ENCODE measurements around the gene CIB4. TPM values are rescaled to one million over a fixed set of nuclear protein-coding genes. Genes with fewer than 3 reads are reported as not detected.

The CIB4 gene
- total RNA-seq, 1 experiment from 2014 or later: not detected

- no peaks in the 10 kb centered on the region for H3K9me2 ChIP-seq (ENCODE audit: insufficient read depth)
- no peaks in the 10 kb centered on the region for H3K9me3 ChIP-seq (ENCODE audit: insufficient read depth, low read depth)
- POLR2A ChIA-PET (ENCODE audit: unreplicated experiment): no interaction called here
- no peak for TF ChIP-seq EZH2 (IDR thresholded peaks at IDR 0.05; ENCODE audit: low read depth)
- TF ChIP-seq, protein P1, sequence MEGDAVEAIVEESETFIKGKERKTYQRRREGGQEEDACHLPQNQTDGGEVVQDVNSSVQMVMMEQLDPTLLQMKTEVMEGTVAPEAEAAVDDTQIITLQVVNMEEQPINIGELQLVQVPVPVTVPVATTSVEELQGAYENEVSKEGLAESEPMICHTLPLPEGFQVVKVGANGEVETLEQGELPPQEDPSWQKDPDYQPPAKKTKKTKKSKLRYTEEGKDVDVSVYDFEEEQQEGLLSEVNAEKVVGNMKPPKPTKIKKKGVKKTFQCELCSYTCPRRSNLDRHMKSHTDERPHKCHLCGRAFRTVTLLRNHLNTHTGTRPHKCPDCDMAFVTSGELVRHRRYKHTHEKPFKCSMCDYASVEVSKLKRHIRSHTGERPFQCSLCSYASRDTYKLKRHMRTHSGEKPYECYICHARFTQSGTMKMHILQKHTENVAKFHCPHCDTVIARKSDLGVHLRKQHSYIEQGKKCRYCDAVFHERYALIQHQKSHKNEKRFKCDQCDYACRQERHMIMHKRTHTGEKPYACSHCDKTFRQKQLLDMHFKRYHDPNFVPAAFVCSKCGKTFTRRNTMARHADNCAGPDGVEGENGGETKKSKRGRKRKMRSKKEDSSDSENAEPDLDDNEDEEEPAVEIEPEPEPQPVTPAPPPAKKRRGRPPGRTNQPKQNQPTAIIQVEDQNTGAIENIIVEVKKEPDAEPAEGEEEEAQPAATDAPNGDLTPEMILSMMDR (conservative IDR thresholded peaks at IDR 0.05): no peak
- H3F3A ChIP-seq (ENCODE audit: insufficient read depth, low read depth): peaks cover 12% of the 10 kb centered on the region; the same call in 1 of the 2 replicates
- BruUV-seq (replicated peaks): no TSS peak
- intact Hi-C loops (cut with micrococcal nuclease; ENCODE audit: unreplicated experiment): no loop called here
- peaks cover 33% of the 10 kb centered on the region for H3K4me1 ChIP-seq (replicated peaks; ENCODE audit: insufficient read depth)
- no peak for DNase-seq
- no peaks in the 10 kb centered on the region for H3K79me2 ChIP-seq (ENCODE audit: low read depth)
- H4K20me1 ChIP-seq (ENCODE audit: insufficient read depth): no peaks in the 10 kb centered on the region
- H3K27me3 ChIP-seq (ENCODE audit: insufficient read depth, low read depth): no peaks in the 10 kb centered on the region
- H3K4me3 ChIP-seq: no peak overlapping the region
- H2AFZ ChIP-seq: no peak overlapping the region
- H3K4me2 ChIP-seq: no peak overlapping the region
- no peaks in the 10 kb centered on the region for H3K36me3 ChIP-seq (ENCODE audit: low read depth)
- H3K27ac ChIP-seq: no peak overlapping the region
- CTCF ChIA-PET: no interaction called here
These were observed 33.0 kb upstream of the CIB4 start for GRCh38 chr2:26674002-26674751.

GRCh38 chr2:26672818-26673393, 31.7 kb upstream of the CIB4 start:
- DNase-seq: no peak
- Histone ChIP-seq H3K27me3 (ENCODE audit: insufficient read depth, low read depth) (no peaks in the 10 kb centered on the region), H3K4me1 (replicated peaks; ENCODE audit: insufficient read depth) (peaks cover 28% of the 10 kb centered on the region), H3K36me3 (ENCODE audit: low read depth) (no peaks in the 10 kb centered on the region), H2AFZ (no peak overlapping the region), H3K27ac (no peak overlapping the region), H3K9me3 (ENCODE audit: insufficient read depth, low read depth) (no peaks in the 10 kb centered on the region), H3K9me2 (ENCODE audit: insufficient read depth) (no peaks in the 10 kb centered on the region), H3K4me3 (no peak overlapping the region), H3F3A (ENCODE audit: insufficient read depth, low read depth) (peaks cover 12% of the 10 kb centered on the region; the same call in 1 of the 2 replicates), H3K4me2 (no peak overlapping the region), H4K20me1 (ENCODE audit: insufficient read depth) (no peaks in the 10 kb centered on the region), H3K79me2 (ENCODE audit: low read depth) (no peaks in the 10 kb centered on the region)
- TF ChIP-seq EZH2 (IDR thresholded peaks at IDR 0.05; ENCODE audit: low read depth): no peak
- TF ChIP-seq, protein P1 (conservative IDR thresholded peaks at IDR 0.05): no peak
- intact Hi-C loops (cut with micrococcal nuclease; ENCODE audit: unreplicated experiment): no loop called here
- ChIA-PET POLR2A (ENCODE audit: unreplicated experiment) (interaction anchor here (0.5 kb wide), 1 partner anchor 522 kb away, joined by 4 read pairs; no protein-coding TSS in a partner anchor), CTCF (no interaction called here)
- no TSS peak for BruUV-seq (replicated peaks)

- BruUV-seq (replicated peaks): no TSS peak
- TF ChIP-seq, protein P1 (conservative IDR thresholded peaks at IDR 0.05): no peak
- TF ChIP-seq EZH2 (IDR thresholded peaks at IDR 0.05; ENCODE audit: low read depth): no peak
- no peaks in the 10 kb centered on the region for H3K9me2 ChIP-seq (ENCODE audit: insufficient read depth)
- no peak overlapping the region for H3K4me2 ChIP-seq
- intact Hi-C loops (cut with micrococcal nuclease; ENCODE audit: unreplicated experiment): no loop called here
- H4K20me1 ChIP-seq (ENCODE audit: insufficient read depth): no peaks in the 10 kb centered on the region
- H2AFZ ChIP-seq: no peak overlapping the region
- H3K4me1 ChIP-seq (replicated peaks; ENCODE audit: insufficient read depth): peaks cover 25% of the 10 kb centered on the region
- H3K4me3 ChIP-seq: no peak overlapping the region
- CTCF ChIA-PET: no interaction called here
- no peak overlapping the region for H3K27ac ChIP-seq
- H3K79me2 ChIP-seq (ENCODE audit: low read depth): no peaks in the 10 kb centered on the region
- H3F3A ChIP-seq (ENCODE audit: insufficient read depth, low read depth): peaks cover 12% of the 10 kb centered on the region; the same call in 1 of the 2 replicates
- H3K27me3 ChIP-seq (ENCODE audit: insufficient read depth, low read depth): no peaks in the 10 kb centered on the region
- no peaks in the 10 kb centered on the region for H3K36me3 ChIP-seq (ENCODE audit: low read depth)
- H3K9me3 ChIP-seq (ENCODE audit: insufficient read depth, low read depth): no peaks in the 10 kb centered on the region
- POLR2A ChIA-PET (ENCODE audit: unreplicated experiment): no interaction called here
- no peak for DNase-seq
These were observed 31.1 kb upstream of the CIB4 start for GRCh38 chr2:26672112-26672817.

Data from PC-9 (cell line).